ENCODE measurements around the gene TNNI2. TPM values are rescaled to one million over a fixed set of nuclear protein-coding genes. Genes with fewer than 3 reads are reported as not detected.

Gene TNNI2
- total RNA-seq: not detected
- long read RNA-seq: 0 reads

DNA sequence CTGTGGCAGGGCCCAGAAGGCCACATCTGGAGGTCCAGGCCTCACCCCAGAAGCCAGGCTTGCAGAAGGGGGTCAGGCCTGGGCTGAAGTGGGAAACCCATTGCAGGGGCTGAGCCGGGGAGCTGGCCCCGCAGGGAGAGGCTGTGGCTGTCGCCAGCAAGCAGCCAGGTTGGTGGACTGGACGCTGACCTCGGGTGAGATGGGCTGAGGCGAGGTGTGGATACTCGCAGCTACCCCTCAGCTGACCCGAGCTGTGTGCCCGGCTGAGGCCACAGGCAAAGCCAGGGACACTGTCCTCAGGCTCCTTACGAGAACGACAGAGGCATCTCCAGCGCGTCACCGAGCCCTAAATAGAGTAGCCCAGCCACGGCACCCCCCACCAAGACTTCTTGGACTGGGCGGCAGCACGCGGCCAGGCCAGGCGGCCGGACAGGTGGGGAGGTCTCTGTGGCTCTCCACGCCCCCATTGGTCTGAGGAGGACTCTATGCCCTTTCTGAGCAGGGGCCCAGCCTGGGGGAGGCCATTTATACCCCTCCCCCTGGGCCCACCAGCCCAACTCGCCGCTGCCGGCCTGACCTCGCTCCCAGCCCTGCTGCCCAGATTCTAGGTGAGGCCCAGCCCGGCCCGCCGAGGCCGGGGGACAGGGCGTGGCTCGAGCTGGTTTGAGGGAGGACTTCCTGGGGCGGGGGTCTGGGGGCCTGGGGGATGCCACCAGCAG is at the start of gene TNNI2:
Gene TNNI2, plus strand, starts transcription at position 556 of the 719 bp plus-strand sequence. CDS start 716 bp downstream, outside the sequence.
- no peak within 1 kb of the TSS for H3K27ac ChIP-seq (replicated peaks)
- DNase-seq: peak; percentile 18
- no peaks in the 10 kb centered on the region for H3K27me3 ChIP-seq (ENCODE audit: low read depth)
- no peak within 1 kb of the TSS for H3K4me3 ChIP-seq
- intact Hi-C loops (cut with micrococcal nuclease): loop anchor here (5.0 kb wide), 1 partner anchor 314 kb away; no protein-coding TSS in a partner anchor
- TF ChIP-seq, protein P1, sequence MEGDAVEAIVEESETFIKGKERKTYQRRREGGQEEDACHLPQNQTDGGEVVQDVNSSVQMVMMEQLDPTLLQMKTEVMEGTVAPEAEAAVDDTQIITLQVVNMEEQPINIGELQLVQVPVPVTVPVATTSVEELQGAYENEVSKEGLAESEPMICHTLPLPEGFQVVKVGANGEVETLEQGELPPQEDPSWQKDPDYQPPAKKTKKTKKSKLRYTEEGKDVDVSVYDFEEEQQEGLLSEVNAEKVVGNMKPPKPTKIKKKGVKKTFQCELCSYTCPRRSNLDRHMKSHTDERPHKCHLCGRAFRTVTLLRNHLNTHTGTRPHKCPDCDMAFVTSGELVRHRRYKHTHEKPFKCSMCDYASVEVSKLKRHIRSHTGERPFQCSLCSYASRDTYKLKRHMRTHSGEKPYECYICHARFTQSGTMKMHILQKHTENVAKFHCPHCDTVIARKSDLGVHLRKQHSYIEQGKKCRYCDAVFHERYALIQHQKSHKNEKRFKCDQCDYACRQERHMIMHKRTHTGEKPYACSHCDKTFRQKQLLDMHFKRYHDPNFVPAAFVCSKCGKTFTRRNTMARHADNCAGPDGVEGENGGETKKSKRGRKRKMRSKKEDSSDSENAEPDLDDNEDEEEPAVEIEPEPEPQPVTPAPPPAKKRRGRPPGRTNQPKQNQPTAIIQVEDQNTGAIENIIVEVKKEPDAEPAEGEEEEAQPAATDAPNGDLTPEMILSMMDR (IDR thresholded peaks at IDR 0.05; ENCODE audit: borderline replicate concordance): no peak
- no peaks in the 10 kb centered on the region for H3K36me3 ChIP-seq
- peaks cover 40% of the 10 kb centered on the region for H3K4me1 ChIP-seq
- no peaks in the 10 kb centered on the region for H3K9me3 ChIP-seq (replicated peaks)

DNA sequence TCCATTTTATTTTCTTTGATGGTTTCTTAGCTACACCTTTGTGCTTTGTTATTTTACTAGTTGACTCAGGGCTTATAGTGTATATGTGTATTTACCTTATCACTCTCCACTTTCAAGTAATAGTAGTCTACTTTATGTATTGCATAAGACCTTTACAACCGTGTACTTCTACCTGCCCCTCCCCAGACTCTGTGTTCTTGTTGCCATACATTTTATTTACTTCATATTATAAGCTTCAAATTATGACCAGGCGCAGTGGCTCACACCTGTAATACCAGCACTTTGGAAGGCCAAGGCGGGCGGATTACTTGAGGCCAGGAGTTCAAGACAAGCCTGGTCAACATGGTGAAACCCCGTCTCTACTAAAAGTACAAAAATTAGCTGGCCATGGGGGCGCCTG is 46.9 kb upstream of the TNNI2 start:
- Histone ChIP-seq H3K27me3 (ENCODE audit: low read depth) (peaks cover 54% of the 10 kb centered on the region), H3K27ac (replicated peaks) (no peak overlapping the region), H3K36me3 (no peaks in the 10 kb centered on the region), H3K4me1 (no peaks in the 10 kb centered on the region), H3K4me3 (no peak overlapping the region), H3K9me3 (replicated peaks) (peaks cover 6% of the 10 kb centered on the region)
- TF ChIP-seq, protein P1 (IDR thresholded peaks at IDR 0.05; ENCODE audit: borderline replicate concordance): no peak
- no peak for DNase-seq
- intact Hi-C loops (cut with micrococcal nuclease): no loop called here

- intact Hi-C loops (cut with micrococcal nuclease): no loop called here
- H3K4me3 ChIP-seq: no peak overlapping the region
Measured at GRCh38 chr11:1792461-1792860, 46.3 kb upstream of the TNNI2 start.

DNA sequence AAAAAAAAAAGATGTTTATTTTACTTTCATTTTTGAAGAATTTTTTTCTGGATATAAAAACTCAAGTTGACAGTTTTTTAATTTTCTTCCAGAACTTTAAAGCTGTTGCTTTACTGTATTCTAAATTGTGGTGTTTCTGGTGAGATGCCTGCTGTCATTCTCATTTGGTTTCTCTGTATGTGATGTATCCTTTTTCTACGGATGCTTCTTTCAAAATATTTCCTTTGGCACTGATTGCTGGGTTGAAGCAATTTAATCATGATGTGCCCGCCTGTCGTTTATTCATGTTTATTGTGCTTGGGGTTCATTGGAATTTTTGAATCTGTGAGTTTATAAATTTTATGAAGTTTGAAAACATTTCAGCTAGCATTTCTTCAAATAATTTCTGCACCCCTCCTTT is 45.7 kb upstream of the TNNI2 start:
- Histone ChIP-seq H3K27ac (replicated peaks) (no peak overlapping the region), H3K4me1 (no peaks in the 10 kb centered on the region), H3K36me3 (no peaks in the 10 kb centered on the region), H3K27me3 (ENCODE audit: low read depth) (peaks cover 66% of the 10 kb centered on the region), H3K4me3 (no peak overlapping the region), H3K9me3 (replicated peaks) (peaks cover 6% of the 10 kb centered on the region)
- no peak for DNase-seq
- TF ChIP-seq, protein P1 (IDR thresholded peaks at IDR 0.05; ENCODE audit: borderline replicate concordance): no peak
- intact Hi-C loops (cut with micrococcal nuclease): no loop called here

More at GRCh38 chr11:1792461-1792860, 46.3 kb upstream of the TNNI2 start:
- H3K9me3 ChIP-seq (replicated peaks): peaks cover 6% of the 10 kb centered on the region
- TF ChIP-seq, protein P1 (IDR thresholded peaks at IDR 0.05; ENCODE audit: borderline replicate concordance): no peak
- no peaks in the 10 kb centered on the region for H3K36me3 ChIP-seq
- H3K27me3 ChIP-seq (ENCODE audit: low read depth): peaks cover 60% of the 10 kb centered on the region
- no peak overlapping the region for H3K27ac ChIP-seq (replicated peaks)
- H3K4me1 ChIP-seq: no peaks in the 10 kb centered on the region
- DNase-seq: no peak

- peaks cover 91% of the 10 kb centered on the region for H3K27me3 ChIP-seq (ENCODE audit: low read depth)
Measured at GRCh38 chr11:1796413-1797011, 42.3 kb upstream of the TNNI2 start.

More at GRCh38 chr11:1796413-1797011, 42.3 kb upstream of the TNNI2 start:
- Histone ChIP-seq H3K4me1 (no peaks in the 10 kb centered on the region), H3K9me3 (replicated peaks) (no peaks in the 10 kb centered on the region), H3K36me3 (no peaks in the 10 kb centered on the region), H3K4me3 (no peak overlapping the region), H3K27ac (replicated peaks) (no peak overlapping the region)
- no peak for DNase-seq
- intact Hi-C loops (cut with micrococcal nuclease): no loop called here
- TF ChIP-seq, protein P1 (IDR thresholded peaks at IDR 0.05; ENCODE audit: borderline replicate concordance): no peak
